AG09309 (cell line): ENCODE data around the gene KRT79.

ENCODE experiments used
- DNase-seq: peaks from one replicate; pipeline ENCODE4 v3.0.0-alpha.2; 2010; ENCODE audit warnings: low read depth
- H3K4me3 ChIP-seq: 2 replicates; pipeline ENCODE4 v1.5.1; 2011; ENCODE audit warnings: mild to moderate bottlenecking, low read depth, low read length, moderate library complexity; ENCODE audit not compliant: control insufficient read depth
- CTCF ChIP-seq: IDR thresholded peaks from 2 replicates; pipeline ENCODE4 v1.5.1; 2011; ENCODE audit warnings: mild to moderate bottlenecking, low read depth, low read length, inconsistent platforms; ENCODE audit not compliant: insufficient read depth, control insufficient read depth; ENCODE audit errors: missing control alignments

KRT79 gene

GRCh38 chr12:52823761-52824450, 10.2 kb downstream of the KRT79 start:
- DNase-seq = no peak
- TF ChIP-seq CTCF = no peak
- no peak overlapping the region for H3K4me3 ChIP-seq

GRCh38 chr12:52822771-52823510, 11.2 kb downstream of the KRT79 start:
- H3K4me3 ChIP-seq = no peak overlapping the region
- no peak for TF ChIP-seq CTCF
- DNase-seq = no peak

- TF ChIP-seq CTCF = no peak
- H3K4me3 ChIP-seq = no peak overlapping the region
- DNase-seq = no peak
Measured at GRCh38 chr12:52821826-52822660, 12.1 kb downstream of the KRT79 start.

- TF ChIP-seq CTCF = no peak
- no peak overlapping the region for H3K4me3 ChIP-seq
- no peak for DNase-seq
Measured at GRCh38 chr12:52821071-52821730, 12.9 kb downstream of the KRT79 start.

GRCh38 chr12:52820521-52820920, 13.6 kb downstream of the KRT79 start:
- no peak for DNase-seq
- TF ChIP-seq CTCF = no peak
- no peak overlapping the region for H3K4me3 ChIP-seq
